ENCODE data around the gene ZMYND11. TPM values are rescaled to one million over a fixed set of nuclear protein-coding genes. Genes with fewer than 3 reads are reported as not detected.

The ZMYND11 gene
- total and polyA plus RNA-seq, 9 of the 15 experiments (the other 6 are each of a cell fraction or from before 2014, with no cell fraction given), result 2.7 to 13.8 (median 8.8) TPM

- no peak for TF ChIP-seq GABPB2 (CRISPR knock-in tag; conservative IDR thresholded peaks at IDR 0.05)
Observed at GRCh38 chr10:210297-210696, 75.0 kb downstream of the ZMYND11 start (continued).

DNA sequence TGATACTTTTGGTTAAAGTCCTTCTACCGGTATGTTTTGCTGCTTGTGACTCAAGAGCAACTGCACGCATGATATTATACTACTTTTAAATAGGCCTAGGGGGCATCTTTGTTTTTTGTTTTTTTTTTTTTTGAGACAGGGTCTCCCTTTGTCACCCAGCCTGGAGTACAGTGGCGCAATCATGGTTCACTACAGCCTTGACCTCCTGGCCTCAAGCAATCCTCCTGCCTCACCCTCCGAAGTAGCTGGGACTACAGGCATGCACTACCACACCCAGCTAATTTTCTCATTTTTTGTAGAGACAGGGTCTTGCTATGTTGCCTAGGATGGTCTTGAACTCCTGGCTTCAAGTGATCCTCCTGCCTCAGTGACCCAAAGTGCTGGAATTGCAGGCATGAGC lies 80.2 kb downstream of the ZMYND11 start:
- intact Hi-C loops (cut with micrococcal nuclease) (no loop called here), in situ Hi-C loops (cut with MboI) (no loop called here)
- no peak overlapping the region for H2AFZ ChIP-seq (ENCODE audit: low read depth, low read length)
- H3K4me3 ChIP-seq, result no peak overlapping the region
- ChIA-PET POLR2A (no interaction called here), CTCF (ENCODE audit: low intra/inter-chr PET ratio) (no interaction called here)
- no peak for DNase-seq (ENCODE audit: extremely low read depth in 1 of 4, low spot score in 3 of 4)
- 59% methylated on average over 4 of the region's 4 CpGs for WGBS (ENCODE audit: insufficient coverage, low coverage, missing lambda C conversion rate)
- no peaks in the 10 kb centered on the region for H3K36me3 ChIP-seq (ENCODE audit: control insufficient read depth, insufficient read depth, low read length)
- no peaks in the 10 kb centered on the region for H3K9me3 ChIP-seq (replicated peaks; ENCODE audit: control insufficient read depth, insufficient read depth, low read depth, low read length)
- H3K4me1 ChIP-seq (replicated peaks in 1 of 2; ENCODE audit: control insufficient read depth in 2 of 2, insufficient read depth in 2 of 2, low read length in 2 of 2), result no peaks in the 10 kb centered on the region
- no peaks in the 10 kb centered on the region for H3K79me2 ChIP-seq (ENCODE audit: control insufficient read depth, insufficient read depth, low read length)
- H3K27ac ChIP-seq (ENCODE audit: extremely low read depth, low read depth, low read length), result no peak overlapping the region
- FAIRE-seq, result no peak
- no peak overlapping the region for H3K9ac ChIP-seq (ENCODE audit: insufficient read depth in 1 of 2, low read depth in 2 of 2, low read length in 2 of 2)
- no peaks in the 10 kb centered on the region for H3K27me3 ChIP-seq (ENCODE audit: control insufficient read depth in 2 of 2, insufficient read depth in 2 of 2, low read length in 2 of 2)
- ATAC-seq, result no peak
- no peaks in the 10 kb centered on the region for H3K9me1 ChIP-seq (ENCODE audit: control insufficient read depth, insufficient read depth, low read length)
- no peak overlapping the region for H3K4me2 ChIP-seq (ENCODE audit: insufficient read depth, low read length)
- no peaks in the 10 kb centered on the region for H4K20me1 ChIP-seq (replicated peaks; ENCODE audit: control insufficient read depth, insufficient read depth, low read length)
- no TSS peak for BruUV-seq (replicated peaks)
- no peak for TF ChIP-seq ZNF668 (CRISPR knock-in tag; IDR thresholded peaks at IDR 0.05)
- no peak for TF ChIP-seq ZBTB33 (CRISPR knock-in tag; IDR thresholded peaks at IDR 0.05)
- TF ChIP-seq, protein P1, sequence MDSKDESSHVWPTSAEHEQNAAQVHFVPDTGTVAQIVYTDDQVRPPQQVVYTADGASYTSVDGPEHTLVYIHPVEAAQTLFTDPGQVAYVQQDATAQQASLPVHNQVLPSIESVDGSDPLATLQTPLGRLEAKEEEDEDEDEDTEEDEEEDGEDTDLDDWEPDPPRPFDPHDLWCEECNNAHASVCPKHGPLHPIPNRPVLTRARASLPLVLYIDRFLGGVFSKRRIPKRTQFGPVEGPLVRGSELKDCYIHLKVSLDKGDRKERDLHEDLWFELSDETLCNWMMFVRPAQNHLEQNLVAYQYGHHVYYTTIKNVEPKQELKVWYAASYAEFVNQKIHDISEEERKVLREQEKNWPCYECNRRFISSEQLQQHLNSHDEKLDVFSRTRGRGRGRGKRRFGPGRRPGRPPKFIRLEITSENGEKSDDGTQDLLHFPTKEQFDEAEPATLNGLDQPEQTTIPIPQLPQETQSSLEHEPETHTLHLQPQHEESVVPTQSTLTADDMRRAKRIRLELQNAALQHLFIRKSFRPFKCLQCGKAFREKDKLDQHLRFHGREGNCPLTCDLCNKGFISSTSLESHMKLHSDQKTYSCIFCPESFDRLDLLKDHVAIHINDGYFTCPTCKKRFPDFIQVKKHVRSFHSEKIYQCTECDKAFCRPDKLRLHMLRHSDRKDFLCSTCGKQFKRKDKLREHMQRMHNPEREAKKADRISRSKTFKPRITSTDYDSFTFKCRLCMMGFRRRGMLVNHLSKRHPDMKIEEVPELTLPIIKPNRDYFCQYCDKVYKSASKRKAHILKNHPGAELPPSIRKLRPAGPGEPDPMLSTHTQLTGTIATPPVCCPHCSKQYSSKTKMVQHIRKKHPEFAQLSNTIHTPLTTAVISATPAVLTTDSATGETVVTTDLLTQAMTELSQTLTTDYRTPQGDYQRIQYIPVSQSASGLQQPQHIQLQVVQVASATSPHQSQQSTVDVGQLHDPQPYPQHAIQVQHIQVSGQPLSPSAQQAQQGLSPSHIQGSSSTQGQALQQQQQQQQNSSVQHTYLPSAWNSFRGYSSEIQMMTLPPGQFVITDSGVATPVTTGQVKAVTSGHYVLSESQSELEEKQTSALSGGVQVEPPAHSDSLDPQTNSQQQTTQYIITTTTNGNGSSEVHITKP (IDR thresholded peaks at IDR 0.05; ENCODE audit: partially characterized antibody), result no peak
- TF ChIP-seq KLF10 (CRISPR knock-in tag; IDR thresholded peaks at IDR 0.05), result no peak
- TF ChIP-seq, protein P2, sequence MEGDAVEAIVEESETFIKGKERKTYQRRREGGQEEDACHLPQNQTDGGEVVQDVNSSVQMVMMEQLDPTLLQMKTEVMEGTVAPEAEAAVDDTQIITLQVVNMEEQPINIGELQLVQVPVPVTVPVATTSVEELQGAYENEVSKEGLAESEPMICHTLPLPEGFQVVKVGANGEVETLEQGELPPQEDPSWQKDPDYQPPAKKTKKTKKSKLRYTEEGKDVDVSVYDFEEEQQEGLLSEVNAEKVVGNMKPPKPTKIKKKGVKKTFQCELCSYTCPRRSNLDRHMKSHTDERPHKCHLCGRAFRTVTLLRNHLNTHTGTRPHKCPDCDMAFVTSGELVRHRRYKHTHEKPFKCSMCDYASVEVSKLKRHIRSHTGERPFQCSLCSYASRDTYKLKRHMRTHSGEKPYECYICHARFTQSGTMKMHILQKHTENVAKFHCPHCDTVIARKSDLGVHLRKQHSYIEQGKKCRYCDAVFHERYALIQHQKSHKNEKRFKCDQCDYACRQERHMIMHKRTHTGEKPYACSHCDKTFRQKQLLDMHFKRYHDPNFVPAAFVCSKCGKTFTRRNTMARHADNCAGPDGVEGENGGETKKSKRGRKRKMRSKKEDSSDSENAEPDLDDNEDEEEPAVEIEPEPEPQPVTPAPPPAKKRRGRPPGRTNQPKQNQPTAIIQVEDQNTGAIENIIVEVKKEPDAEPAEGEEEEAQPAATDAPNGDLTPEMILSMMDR (IDR thresholded peaks at IDR 0.05 in 2 of 3, conservative IDR thresholded peaks at IDR 0.05 in 1 of 3; ENCODE audit: insufficient read depth in 2 of 3, low read depth in 1 of 3, low read length in 3 of 3), result no peak
- TF ChIP-seq, protein P3, sequence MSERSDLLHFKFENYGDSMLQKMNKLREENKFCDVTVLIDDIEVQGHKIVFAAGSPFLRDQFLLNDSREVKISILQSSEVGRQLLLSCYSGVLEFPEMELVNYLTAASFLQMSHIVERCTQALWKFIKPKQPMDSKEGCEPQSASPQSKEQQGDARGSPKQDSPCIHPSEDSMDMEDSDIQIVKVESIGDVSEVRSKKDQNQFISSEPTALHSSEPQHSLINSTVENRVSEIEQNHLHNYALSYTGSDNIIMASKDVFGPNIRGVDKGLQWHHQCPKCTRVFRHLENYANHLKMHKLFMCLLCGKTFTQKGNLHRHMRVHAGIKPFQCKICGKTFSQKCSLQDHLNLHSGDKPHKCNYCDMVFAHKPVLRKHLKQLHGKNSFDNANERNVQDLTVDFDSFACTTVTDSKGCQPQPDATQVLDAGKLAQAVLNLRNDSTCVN (CRISPR knock-in tag; IDR thresholded peaks at IDR 0.05), result no peak
- no peak for TF ChIP-seq SPI1 (IDR thresholded peaks at IDR 0.05; ENCODE audit: borderline replicate concordance, low read depth, low read length)
- TF ChIP-seq ATF3 (IDR thresholded peaks at IDR 0.05), result no peak
- TF ChIP-seq ATF3 (CRISPR knock-in tag; conservative IDR thresholded peaks at IDR 0.05), result no peak
- no peak for TF ChIP-seq COPS2 (conservative IDR thresholded peaks at IDR 0.05)
- TF ChIP-seq SMARCA5 (IDR thresholded peaks at IDR 0.05), result no peak

Data from K562 (cell line).